OCI-LY1 (cell line): Measurements from ENCODE around the gene NUP50.

Experiments
- EZH2 ChIP-seq: fragments of 200-600 bp; sonication (generic), shearing (Covaris generic); IDR thresholded peaks from 2 replicates; pipeline ENCODE4 v1.8.0; 2017; ENCODE audit warnings: borderline replicate concordance, mixed run types, mild to moderate bottlenecking, antibody characterized with exemption, low read length, moderate library complexity, mixed read lengths
- TF ChIP-seq, protein P1 (sequence below): fragments of 200-600 bp; sonication (generic), shearing (Covaris generic); IDR thresholded peaks from 2 replicates; pipeline ENCODE4 v1.5.1; 2017; ENCODE audit warnings: mild to moderate bottlenecking, antibody characterized with exemption, low read length, moderate library complexity, mixed read lengths

DNA sequence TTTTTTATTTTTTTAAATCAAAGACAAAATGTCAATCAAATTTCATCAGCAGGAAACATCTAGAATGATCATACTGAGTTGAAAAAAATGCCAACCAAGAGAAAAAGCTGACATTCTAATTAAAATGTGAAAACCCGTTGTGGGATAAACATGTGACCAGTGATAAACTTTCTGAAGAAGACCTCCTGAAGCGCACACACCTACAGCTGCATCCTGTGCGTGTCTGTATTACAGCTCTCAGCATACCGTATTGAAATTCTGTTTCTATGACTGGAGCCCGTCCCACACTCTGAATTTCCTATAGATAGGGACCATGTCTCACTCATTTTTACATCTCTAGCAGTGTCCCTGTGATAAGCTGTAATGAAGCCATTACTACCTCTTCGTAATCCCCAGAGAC lies 12.2 kb upstream of the NUP50 start:
- no peak for TF ChIP-seq EZH2
- TF ChIP-seq, protein P1, sequence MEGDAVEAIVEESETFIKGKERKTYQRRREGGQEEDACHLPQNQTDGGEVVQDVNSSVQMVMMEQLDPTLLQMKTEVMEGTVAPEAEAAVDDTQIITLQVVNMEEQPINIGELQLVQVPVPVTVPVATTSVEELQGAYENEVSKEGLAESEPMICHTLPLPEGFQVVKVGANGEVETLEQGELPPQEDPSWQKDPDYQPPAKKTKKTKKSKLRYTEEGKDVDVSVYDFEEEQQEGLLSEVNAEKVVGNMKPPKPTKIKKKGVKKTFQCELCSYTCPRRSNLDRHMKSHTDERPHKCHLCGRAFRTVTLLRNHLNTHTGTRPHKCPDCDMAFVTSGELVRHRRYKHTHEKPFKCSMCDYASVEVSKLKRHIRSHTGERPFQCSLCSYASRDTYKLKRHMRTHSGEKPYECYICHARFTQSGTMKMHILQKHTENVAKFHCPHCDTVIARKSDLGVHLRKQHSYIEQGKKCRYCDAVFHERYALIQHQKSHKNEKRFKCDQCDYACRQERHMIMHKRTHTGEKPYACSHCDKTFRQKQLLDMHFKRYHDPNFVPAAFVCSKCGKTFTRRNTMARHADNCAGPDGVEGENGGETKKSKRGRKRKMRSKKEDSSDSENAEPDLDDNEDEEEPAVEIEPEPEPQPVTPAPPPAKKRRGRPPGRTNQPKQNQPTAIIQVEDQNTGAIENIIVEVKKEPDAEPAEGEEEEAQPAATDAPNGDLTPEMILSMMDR, result no peak
